ENCODE data around the gene KCNQ2.

GRCh38 chr20:63363013-63363957, 109.2 kb downstream of the KCNQ2 start:
- TF ChIP-seq CTCF (conservative IDR thresholded peaks at IDR 0.05) (no peak), ZFX (IDR thresholded peaks at IDR 0.05) (no peak)
